A549 (cell line): ENCODE measurements around the gene LARP4. TPM values are rescaled to one million over a fixed set of nuclear protein-coding genes. Genes with fewer than 3 reads are reported as not detected.

Source experiments
- ATAC-seq, 2 experiments: fragments of 200-7000 bp in 1 of 2; fragments of >200 bp in 1 of 2; cut with Nextera tagmentation in 1 of 2; cut with Tn5 transposase in 1 of 2; 3 replicates each; pipeline versions ENCODE4 v1.8.0 to v1.9.1; 2018 to 2020; ENCODE audit warnings: mild to moderate bottlenecking in 1 of 2, moderate library complexity in 1 of 2
- CTCF ChIA-PET: fragments of 300-600 bp; sonication (Branson Sonifier 250); formaldehyde crosslinking; extraction: SDS; loops from one replicate; lab custom pipeline; 2021; ENCODE audit warnings: antibody characterized with exemption, inconsistent platforms; lab: Yijun Ruan, JAX
- POLR2A ChIA-PET: fragments of 350-600 bp; formaldehyde crosslinking; extraction: SDS; loops from one replicate; lab custom pipeline; 2021; ENCODE audit warnings: antibody characterized with exemption, inconsistent platforms; lab: Yijun Ruan, JAX
- DNase-seq, 2 experiments: peaks; one replicate each; pipeline versions ENCODE4 v3.0.0 to v3.0.0-alpha.2; 2011 to 2016; ENCODE audit warnings: low read depth in 1 of 2, low spot score in 1 of 2
- FAIRE-seq: peaks from 2 replicates; lab custom pipeline; 2011; peaks lifted over from hg19 to GRCh38; lab: Jason Lieb, UNC
- H3K27ac ChIP-seq, 2 experiments: fragments of >200 bp; sonication (Bioruptor Twin); formaldehyde crosslinking; 3 replicates each; pipeline ENCODE4 v1.5.1; 2016 to 2017
- H3K4me1 ChIP-seq: fragments of >200 bp; sonication (Bioruptor Twin); formaldehyde crosslinking; 3 replicates; pipeline ENCODE4 v1.6.1; 2016
- H3K4me2 ChIP-seq: fragments of >200 bp; sonication (Bioruptor Twin); formaldehyde crosslinking; 3 replicates; pipeline ENCODE4 v1.6.1; 2016
- H3K4me3 ChIP-seq: fragments of >200 bp; sonication (Bioruptor Twin); formaldehyde crosslinking; 3 replicates; pipeline ENCODE4 v1.5.1; 2016
- H3K9me3 ChIP-seq: fragments of >200 bp; sonication (Bioruptor Twin); formaldehyde crosslinking; 3 replicates; pipeline ENCODE4 v1.6.1; 2016
- BCL3 ChIP-seq: fragments of >200 bp; sonication (Bioruptor Twin); formaldehyde crosslinking; IDR thresholded peaks from 3 replicates; pipeline ENCODE4 v1.6.1; 2016
- CBX2 ChIP-seq: fragments of 200-600 bp; sonication (generic); IDR thresholded peaks from 2 replicates; pipeline ENCODE4 v1.6.1; 2016; ENCODE audit warnings: low read depth, mild to moderate bottlenecking, borderline replicate concordance
- CEBPB ChIP-seq, 2 experiments: fragments of >200 bp in 1 of 2; sonication (Bioruptor Twin) in 1 of 2; formaldehyde crosslinking in 1 of 2; IDR thresholded peaks; 2 replicates each; pipeline ENCODE4 v1.6.1; 2012 to 2016
- EHF ChIP-seq: fragments of 250-450 bp; sonication (Bioruptor Pico); IDR thresholded peaks from 2 replicates; pipeline ENCODE4 v1.5.0; 2020; ENCODE audit warnings: mild to moderate bottlenecking
- ELK1 ChIP-seq: fragments of 150-350 bp; IDR thresholded peaks from 2 replicates; pipeline ENCODE4 v1.6.1; 2014; ENCODE audit warnings: low read depth, mild to moderate bottlenecking, low read length
- EP300 ChIP-seq, 2 experiments: fragments of >200 bp; sonication (Bioruptor Twin); formaldehyde crosslinking; IDR thresholded peaks; 2 replicates in 1 of 2; 3 replicates in 1 of 2; pipeline ENCODE4 v1.6.1; 2016 to 2017
- FOXS1 ChIP-seq: fragments of 250-450 bp; sonication (Bioruptor Pico); IDR thresholded peaks from 2 replicates; pipeline ENCODE4 v1.5.0; 2020; ENCODE audit warnings: mild to moderate bottlenecking, moderate library complexity
- HOXA7 ChIP-seq: fragments of 250-450 bp; sonication (Bioruptor Pico); IDR thresholded peaks from 2 replicates; pipeline ENCODE4 v1.5.0; 2020; ENCODE audit warnings: mild to moderate bottlenecking, moderate library complexity
- NR3C1 ChIP-seq: fragments of >200 bp; sonication (Bioruptor Twin); formaldehyde crosslinking; IDR thresholded peaks from 3 replicates; pipeline ENCODE4 v1.6.1; 2017
- PHF8 ChIP-seq: fragments of 200-600 bp; sonication (generic); IDR thresholded peaks from 2 replicates; pipeline ENCODE4 v1.6.1; 2016; ENCODE audit warnings: low read depth, mild to moderate bottlenecking, antibody characterized with exemption, moderate library complexity, borderline replicate concordance
- POLR2A ChIP-seq: IDR thresholded peaks from 2 replicates; pipeline ENCODE4 v1.6.1; 2012; ENCODE audit warnings: mild to moderate bottlenecking, low read length
- POLR2AphosphoS2 ChIP-seq: conservative IDR thresholded peaks from 2 replicates; pipeline ENCODE4 v1.6.1; 2012; ENCODE audit warnings: low read length, improper control_type of control experiment, inconsistent platforms
- REST ChIP-seq: fragments of 200-600 bp; sonication (generic); IDR thresholded peaks from 2 replicates; pipeline ENCODE4 v1.6.1; 2016; ENCODE audit warnings: antibody characterized with exemption, mild to moderate bottlenecking, moderate library complexity
- RNF2 ChIP-seq: fragments of 200-600 bp; sonication (generic); IDR thresholded peaks from 2 replicates; pipeline ENCODE4 v1.6.1; 2016; ENCODE audit warnings: low read depth, mild to moderate bottlenecking, antibody characterized with exemption, moderate library complexity, borderline replicate concordance
- SMC3 ChIP-seq: fragments of >200 bp; sonication (Bioruptor Twin); formaldehyde crosslinking; IDR thresholded peaks from 3 replicates; pipeline ENCODE4 v1.6.1; 2018; ENCODE audit warnings: inconsistent platforms
- TFCP2L1 ChIP-seq: fragments of 250-450 bp; sonication (Bioruptor Pico); IDR thresholded peaks from 2 replicates; pipeline ENCODE4 v1.5.0; 2021; ENCODE audit warnings: mild to moderate bottlenecking
- TP53 ChIP-seq: fragments of 250-450 bp; sonication (Bioruptor Pico); IDR thresholded peaks from 2 replicates; pipeline ENCODE4 v1.5.0; 2021; ENCODE audit warnings: mild to moderate bottlenecking, moderate library complexity
- ZNF302 ChIP-seq: fragments of 250-450 bp; sonication (Bioruptor Pico); IDR thresholded peaks from 2 replicates; pipeline ENCODE4 v1.9.0; 2021; ENCODE audit warnings: inconsistent platforms, mild to moderate bottlenecking, moderate library complexity
- WGBS: methylation state at CpG from one replicate; pipeline ENCODE4 v1.1.6; 2017; ENCODE audit errors: missing lambda C conversion rate; 5-methylcytosine and 5-hydroxymethylcytosine counted together
- polyA plus RNA-seq, 4 experiments: library from polyadenylated mRNA; depleted of rRNA in 3 of 4; stranded (reverse); fragments of >200 nt; fragmentation: RNase III in 1 of 4; extraction: RNeasy Plus Mini Kit Qiagen cat#74134 plus additional on column Dnase treatment in 1 of 4; gene quantifications; 2 replicates in 3 of 4; 3 replicates in 1 of 4; pipeline ENCODE4 v1.2.3, GENCODE V29; 2011 to 2017

LARP4 gene
- polyA plus RNA-seq, 2 of the 4 experiments (the other 2 are of a cell fraction): 38.2 to 67.8 TPM

- TF ChIP-seq NR3C1: no peak
- no peak for TF ChIP-seq REST
- TF ChIP-seq SMC3: no peak
- TF ChIP-seq, all 56 proteins: peak for 0
- Histone ChIP-seq H3K4me3 (no peak overlapping the region), H3K27ac (peak overlapping the region in 1 of 2 experiments; percentile 19; a peak in 1 of 6 replicates), H3K4me2 (no peak overlapping the region), H3K9me3 (no peaks in the 10 kb centered on the region), H3K4me1 (peaks cover 35% of the 10 kb centered on the region)
- WGBS: 69% methylated on average over 4 of the region's 4 CpGs
- ATAC-seq: no peak
- no peak for DNase-seq
- ChIA-PET CTCF (interaction anchor here (1.6 kb wide), 1 partner anchor 325 kb away, joined by 3 read pairs; no protein-coding TSS in a partner anchor), POLR2A (interaction anchor here (0.6 kb wide), 1 partner anchor 63 kb away, joined by 3 read pairs; no protein-coding TSS in a partner anchor)
- no peak for FAIRE-seq
Measured at GRCh38 chr12:50394469-50395029, 6.1 kb upstream of the LARP4 start.

GRCh38 chr12:50397117-50397650 is 3.5 kb upstream of the LARP4 start:
- peak overlapping the region; percentile 32; the same call in 2 of the 3 replicates for H3K4me2 ChIP-seq
- no peak overlapping the region for H3K4me3 ChIP-seq
- no peaks in the 10 kb centered on the region for H3K9me3 ChIP-seq
- FAIRE-seq (no peak), DNase-seq (no peak), ATAC-seq (no peak)
- ChIA-PET POLR2A (no interaction called here), CTCF (no interaction called here)
- 97% methylated on average over 3 of the region's 3 CpGs for WGBS
- H3K27ac ChIP-seq: peak overlapping the region in 1 of 2 experiments; percentile 38; a peak in 1 of 6 replicates
- TF ChIP-seq CBX2 (no peak), POLR2AphosphoS2 (no peak), ELK1 (no peak), HOXA7 (CRISPR knock-in tag) (no peak), TFCP2L1 (CRISPR knock-in tag) (no peak), TP53 (CRISPR knock-in tag) (no peak), FOXS1 (no peak), CEBPB (IDR thresholded peaks at IDR 0.05) (no peak), RNF2 (no peak), ZNF302 (CRISPR knock-in tag) (no peak), PHF8 (no peak), SMC3 (no peak), EP300 (IDR thresholded peaks at IDR 0.05) (no peak)
- H3K4me1 ChIP-seq: peaks cover 20% of the 10 kb centered on the region; the same call in 2 of the 3 replicates

- POLR2A ChIA-PET: no interaction called here
Measured at GRCh38 chr12:50398931-50399330, 1.8 kb upstream of the LARP4 start.

More at GRCh38 chr12:50398931-50399330, 1.8 kb upstream of the LARP4 start:
- no peak for TF ChIP-seq REST
- no peak for TF ChIP-seq POLR2A
- TF ChIP-seq BCL3: no peak
- no peak for TF ChIP-seq EHF (CRISPR knock-in tag)
- peaks cover 32% of the 10 kb centered on the region for H3K4me1 ChIP-seq
- 92% methylated on average over 4 of the region's 4 CpGs for WGBS
- H3K9me3 ChIP-seq: no peaks in the 10 kb centered on the region
- CTCF ChIA-PET: no interaction called here
- no peak overlapping the region for H3K4me3 ChIP-seq
- H3K27ac ChIP-seq: no peak overlapping the region
- no peak for FAIRE-seq
- DNase-seq: no peak
- no peak for ATAC-seq
- H3K4me2 ChIP-seq: no peak overlapping the region
